DMS153 treated with DMSO at 0.1 percent for 48 hours (cell line): ENCODE results near the gene ARAP1.
A peak's percentile ranks its signal among the peaks of the same experiment; 100 is the strongest.

Experiments
- DNase-seq: peaks from one replicate; lab custom pipeline; 2025; ENCODE audit not compliant: unreplicated experiment; lab: John Stamatoyannopoulos, UW

ARAP1 gene

GRCh38 chr11:72764503-72764902 is 12.3 kb upstream of the ARAP1 start:
- DNase-seq, result peak; percentile 82

- DNase-seq, result no peak
Measured at GRCh38 chr11:72763823-72764222, 11.6 kb upstream of the ARAP1 start.

GRCh38 chr11:72762641-72763304 is 10.6 kb upstream of the ARAP1 start:
- no peak for DNase-seq

GRCh38 chr11:72760539-72761405 is 8.6 kb upstream of the ARAP1 start:
- no peak for DNase-seq

- DNase-seq, result peak; percentile 5
Measured at GRCh38 chr11:72759468-72759985, 7.3 kb upstream of the ARAP1 start.

- DNase-seq, result no peak
Measured at GRCh38 chr11:72758690-72759389, 6.6 kb upstream of the ARAP1 start.

GRCh38 chr11:72758304-72758689 is 6.1 kb upstream of the ARAP1 start:
- DNase-seq, result no peak

- no peak for DNase-seq
Measured at GRCh38 chr11:72755713-72756285, 3.6 kb upstream of the ARAP1 start.

GRCh38 chr11:72754544-72755155 is 2.4 kb upstream of the ARAP1 start:
- DNase-seq, result no peak

- no peak for DNase-seq
Measured at GRCh38 chr11:72754149-72754543, 1.9 kb upstream of the ARAP1 start.

GRCh38 chr11:72753341-72754148 is 1.3 kb upstream of the ARAP1 start:
- no peak for DNase-seq

- DNase-seq, result no peak
Measured at GRCh38 chr11:72751116-72752087, 806 bp downstream of the ARAP1 start.

- DNase-seq, result no peak
Measured at GRCh38 chr11:72750556-72751115, 1.6 kb downstream of the ARAP1 start.

- DNase-seq, result no peak
Measured at GRCh38 chr11:72750086-72750485, 2.1 kb downstream of the ARAP1 start.

- no peak for DNase-seq
Measured at GRCh38 chr11:72747289-72747855, 4.8 kb downstream of the ARAP1 start.

- no peak for DNase-seq
Measured at GRCh38 chr11:72746821-72747220, 5.4 kb downstream of the ARAP1 start.

GRCh38 chr11:72745925-72746550 is 6.2 kb downstream of the ARAP1 start:
- no peak for DNase-seq

GRCh38 chr11:72745511-72745910 is 6.7 kb downstream of the ARAP1 start:
- no peak for DNase-seq
